ENCODE data around the gene TCEA2. TPM values are rescaled to one million over a fixed set of nuclear protein-coding genes. Genes with fewer than 3 reads are reported as not detected.

The TCEA2 gene
- polyA plus RNA-seq, 1 experiment, result 34.2 TPM

DNA sequence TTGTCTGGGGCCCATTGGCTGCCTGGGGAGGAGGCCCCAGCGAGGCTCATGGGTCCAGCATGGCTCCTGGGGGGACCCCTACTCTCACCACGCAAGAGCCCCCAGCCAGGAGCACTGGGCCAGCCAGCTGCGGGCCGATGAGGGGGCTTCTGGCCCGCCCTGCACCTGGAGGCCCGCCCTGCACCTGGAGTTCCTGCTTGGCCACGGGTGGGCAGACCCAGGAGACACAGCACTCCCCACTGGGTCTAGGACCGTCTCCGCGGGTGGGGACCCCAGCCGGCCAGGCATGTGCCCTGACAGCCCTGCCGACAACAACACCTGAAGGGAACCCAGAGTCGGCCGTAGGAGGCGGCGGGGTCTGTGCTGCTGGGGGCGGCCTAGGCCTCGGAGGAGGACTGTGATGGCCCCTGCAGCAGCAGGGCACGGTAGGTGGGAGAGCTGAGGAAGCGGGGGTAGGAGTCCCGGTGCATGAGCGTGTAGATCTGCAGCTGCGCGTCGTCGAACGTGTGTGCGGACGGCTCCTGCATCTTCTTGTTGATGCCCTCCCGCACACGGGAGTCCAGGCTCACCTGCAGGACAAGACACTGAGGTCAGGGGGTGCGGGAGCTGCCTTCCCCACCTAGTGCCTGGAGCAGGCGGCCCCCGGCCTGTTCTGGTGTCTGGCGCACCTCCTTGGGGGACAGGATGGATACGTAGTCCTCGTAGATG, 10.6 kb downstream of the TCEA2 start:
- no peak for DNase-seq (ENCODE audit: low read depth)
- TF ChIP-seq, protein P1, sequence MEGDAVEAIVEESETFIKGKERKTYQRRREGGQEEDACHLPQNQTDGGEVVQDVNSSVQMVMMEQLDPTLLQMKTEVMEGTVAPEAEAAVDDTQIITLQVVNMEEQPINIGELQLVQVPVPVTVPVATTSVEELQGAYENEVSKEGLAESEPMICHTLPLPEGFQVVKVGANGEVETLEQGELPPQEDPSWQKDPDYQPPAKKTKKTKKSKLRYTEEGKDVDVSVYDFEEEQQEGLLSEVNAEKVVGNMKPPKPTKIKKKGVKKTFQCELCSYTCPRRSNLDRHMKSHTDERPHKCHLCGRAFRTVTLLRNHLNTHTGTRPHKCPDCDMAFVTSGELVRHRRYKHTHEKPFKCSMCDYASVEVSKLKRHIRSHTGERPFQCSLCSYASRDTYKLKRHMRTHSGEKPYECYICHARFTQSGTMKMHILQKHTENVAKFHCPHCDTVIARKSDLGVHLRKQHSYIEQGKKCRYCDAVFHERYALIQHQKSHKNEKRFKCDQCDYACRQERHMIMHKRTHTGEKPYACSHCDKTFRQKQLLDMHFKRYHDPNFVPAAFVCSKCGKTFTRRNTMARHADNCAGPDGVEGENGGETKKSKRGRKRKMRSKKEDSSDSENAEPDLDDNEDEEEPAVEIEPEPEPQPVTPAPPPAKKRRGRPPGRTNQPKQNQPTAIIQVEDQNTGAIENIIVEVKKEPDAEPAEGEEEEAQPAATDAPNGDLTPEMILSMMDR (IDR thresholded peaks at IDR 0.05; ENCODE audit: insufficient read depth, low read depth, low read length), result no peak
- ChIA-PET CTCF (interaction anchor here (1.9 kb wide), 1 partner anchor 10 kb away, joined by 10 read pairs; the partner anchor contains the start of gene LKAAEAR1), POLR2A (no interaction called here)
- Histone ChIP-seq H3K36me3 (ENCODE audit: control insufficient read depth, insufficient read depth, low read length) (peaks cover 11% of the 10 kb centered on the region), H3K4me3 (ENCODE audit: low read depth, low read length) (no peak overlapping the region), H3K27me3 (ENCODE audit: control insufficient read depth, insufficient read depth, low read length) (no peaks in the 10 kb centered on the region)

DNA sequence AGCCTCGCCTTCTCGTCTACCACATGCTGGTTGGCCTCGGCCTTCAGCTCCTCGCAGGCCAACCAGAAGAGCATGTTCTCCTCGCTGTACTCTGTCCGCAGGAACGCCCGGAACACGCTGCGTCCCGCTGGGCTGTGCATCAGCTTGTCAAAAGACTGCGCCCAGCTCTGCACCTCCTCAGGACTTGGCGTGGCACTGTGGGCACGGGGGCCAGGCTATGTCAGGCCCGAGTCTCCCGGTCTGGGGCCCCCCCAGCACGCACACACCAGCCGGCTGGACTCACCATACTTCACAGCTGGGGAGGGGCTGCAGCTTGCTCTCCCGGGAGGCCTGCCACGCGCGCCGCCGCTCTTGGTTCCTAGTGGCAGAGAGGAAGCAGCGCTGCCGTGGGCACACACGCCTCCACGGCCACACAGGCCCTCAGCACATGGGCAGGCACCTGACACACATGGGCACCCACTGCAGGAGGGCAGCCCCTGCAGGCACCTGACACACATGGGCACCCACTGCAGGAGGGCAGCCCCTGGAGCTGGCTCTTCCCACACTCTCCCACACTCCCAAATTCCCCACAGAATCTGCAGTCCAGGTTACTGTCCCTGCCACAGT, 11.3 kb downstream of the TCEA2 start:
- Histone ChIP-seq H3K27me3 (ENCODE audit: control insufficient read depth, insufficient read depth, low read length) (no peaks in the 10 kb centered on the region), H3K4me3 (ENCODE audit: low read depth, low read length) (no peak overlapping the region), H3K36me3 (ENCODE audit: control insufficient read depth, insufficient read depth, low read length) (peaks cover 11% of the 10 kb centered on the region)
- TF ChIP-seq, protein P1 (IDR thresholded peaks at IDR 0.05; ENCODE audit: insufficient read depth, low read depth, low read length), result no peak
- POLR2A ChIA-PET, result no interaction called here
- DNase-seq (ENCODE audit: low read depth), result no peak
- CTCF ChIA-PET, result interaction anchor here (1.9 kb wide), 1 partner anchor 10 kb away, joined by 10 read pairs; the partner anchor contains the start of gene LKAAEAR1

DNA sequence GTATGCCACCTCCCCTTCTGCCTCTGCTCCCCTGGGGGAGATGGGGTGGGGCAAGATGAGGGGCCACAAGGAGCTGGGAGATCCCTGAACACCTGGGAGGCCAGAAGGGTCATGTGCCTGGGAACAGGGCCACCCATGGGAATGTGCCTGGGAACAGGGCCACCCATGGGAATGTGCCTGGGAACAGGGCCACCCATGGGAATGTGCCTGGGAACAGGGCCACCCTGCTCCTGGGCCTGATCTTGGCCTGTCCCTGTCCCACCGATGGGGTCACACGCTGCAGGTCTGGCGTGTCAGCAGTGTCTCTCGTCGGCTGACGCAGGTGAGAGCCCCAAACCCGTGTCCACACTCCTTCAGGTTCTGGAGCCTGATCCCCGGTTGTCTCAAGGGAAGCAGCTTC, 12.0 kb downstream of the TCEA2 start:
- TF ChIP-seq, protein P1 (IDR thresholded peaks at IDR 0.05; ENCODE audit: insufficient read depth, low read depth, low read length), result no peak
- no peak overlapping the region for H3K4me3 ChIP-seq (ENCODE audit: low read depth, low read length)
- H3K27me3 ChIP-seq (ENCODE audit: control insufficient read depth, insufficient read depth, low read length), result no peaks in the 10 kb centered on the region
- DNase-seq (ENCODE audit: low read depth), result no peak
- POLR2A ChIA-PET, result interaction anchor here (0.5 kb wide), 1 partner anchor 839 kb away, joined by 5 read pairs; the partner anchor contains the start of gene BIRC7
- peaks cover 11% of the 10 kb centered on the region for H3K36me3 ChIP-seq (ENCODE audit: control insufficient read depth, insufficient read depth, low read length)
- CTCF ChIA-PET, result interaction anchor here (1.5 kb wide), 1 partner anchor 8 kb away, joined by 5 read pairs; no protein-coding TSS in a partner anchor

DNA sequence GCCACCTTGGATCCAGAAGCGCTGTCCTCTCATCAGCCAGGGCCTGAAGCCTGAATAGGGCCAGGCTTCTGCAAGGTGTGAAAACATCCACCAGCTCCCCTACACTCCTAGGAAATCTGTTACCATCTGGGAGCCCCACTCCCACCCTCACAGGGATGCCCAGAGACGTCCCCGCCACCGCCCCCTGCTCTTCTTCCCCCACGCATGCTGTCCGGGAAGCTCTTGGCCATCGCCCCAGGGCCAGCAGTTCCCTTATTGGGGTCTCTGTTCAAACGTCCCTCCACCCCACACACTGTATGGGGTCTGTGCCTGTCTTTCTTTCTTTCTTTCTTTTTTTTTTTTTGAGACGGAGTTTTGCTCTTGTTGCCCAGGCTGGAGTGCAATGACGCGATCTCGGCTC, 12.6 kb downstream of the TCEA2 start:
- ChIA-PET POLR2A (interaction anchor here (0.5 kb wide), 1 partner anchor 840 kb away, joined by 5 read pairs; the partner anchor contains the start of gene BIRC7), CTCF (interaction anchor here (1.5 to 1.8 kb wide), 2 partner anchors 9 to 36 kb away, joined by 5 to 6 read pairs; no protein-coding TSS in a partner anchor)
- TF ChIP-seq, protein P1 (IDR thresholded peaks at IDR 0.05; ENCODE audit: insufficient read depth, low read depth, low read length), result no peak
- Histone ChIP-seq H3K36me3 (ENCODE audit: control insufficient read depth, insufficient read depth, low read length) (peaks cover 11% of the 10 kb centered on the region), H3K27me3 (ENCODE audit: control insufficient read depth, insufficient read depth, low read length) (no peaks in the 10 kb centered on the region), H3K4me3 (ENCODE audit: low read depth, low read length) (no peak overlapping the region)
- DNase-seq (ENCODE audit: low read depth), result no peak

Data from BJ (cell line).